SK-N-SH treated with all-trans-retinoic acid at 6 μM for 48 hours (cell line): ENCODE data around the gene NUP205.

ENCODE experiments used
- BACH2 ChIP-seq: fragments of 250-450 bp; sonication (Bioruptor Pico); IDR thresholded peaks from 2 replicates; pipeline ENCODE4 v1.9.0; 2021; ENCODE audit warnings: mild to moderate bottlenecking, borderline replicate concordance
- GLIS3 ChIP-seq: fragments of 250-450 bp; sonication (Bioruptor Pico); IDR thresholded peaks from 2 replicates; pipeline ENCODE4 v1.5.0; 2020; ENCODE audit warnings: mild to moderate bottlenecking, moderate library complexity
- PATZ1 ChIP-seq: fragments of 250-450 bp; sonication (Bioruptor Pico); IDR thresholded peaks from 2 replicates; pipeline ENCODE4 v1.8.0; 2020; ENCODE audit warnings: mild to moderate bottlenecking, moderate library complexity, borderline replicate concordance
- ZNF565 ChIP-seq: fragments of 450-650 bp; formaldehyde crosslinking; conservative IDR thresholded peaks from 2 replicates; pipeline ENCODE4 v1.5.0; 2020; ENCODE audit warnings: low read depth, mild to moderate bottlenecking, moderate library complexity
- TF ChIP-seq, protein P1 (sequence below): fragments of 250-450 bp; sonication (Bioruptor Pico); IDR thresholded peaks from 2 replicates; pipeline ENCODE4 v1.5.1; 2020; ENCODE audit warnings: low read depth, mild to moderate bottlenecking, moderate library complexity

DNA sequence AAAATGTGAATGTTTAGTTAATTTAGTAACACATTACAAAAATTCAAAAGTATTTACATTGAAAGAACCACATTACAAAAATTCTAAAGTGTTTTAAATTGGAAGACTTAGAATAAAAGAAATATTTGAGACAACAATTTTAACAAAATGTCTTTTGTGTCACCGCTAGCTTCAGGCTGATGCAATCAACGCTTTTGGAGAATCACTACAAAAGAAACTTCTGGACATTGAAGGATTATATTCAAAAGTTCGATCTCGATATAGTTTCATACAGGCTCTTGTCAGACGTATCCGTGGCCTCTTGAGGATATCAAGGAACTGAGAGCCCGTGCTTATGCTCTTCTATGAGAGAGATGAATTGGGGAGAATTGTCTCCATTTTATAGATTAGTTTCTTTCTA is 90.5 kb downstream of the NUP205 start:
- TF ChIP-seq, protein P1, sequence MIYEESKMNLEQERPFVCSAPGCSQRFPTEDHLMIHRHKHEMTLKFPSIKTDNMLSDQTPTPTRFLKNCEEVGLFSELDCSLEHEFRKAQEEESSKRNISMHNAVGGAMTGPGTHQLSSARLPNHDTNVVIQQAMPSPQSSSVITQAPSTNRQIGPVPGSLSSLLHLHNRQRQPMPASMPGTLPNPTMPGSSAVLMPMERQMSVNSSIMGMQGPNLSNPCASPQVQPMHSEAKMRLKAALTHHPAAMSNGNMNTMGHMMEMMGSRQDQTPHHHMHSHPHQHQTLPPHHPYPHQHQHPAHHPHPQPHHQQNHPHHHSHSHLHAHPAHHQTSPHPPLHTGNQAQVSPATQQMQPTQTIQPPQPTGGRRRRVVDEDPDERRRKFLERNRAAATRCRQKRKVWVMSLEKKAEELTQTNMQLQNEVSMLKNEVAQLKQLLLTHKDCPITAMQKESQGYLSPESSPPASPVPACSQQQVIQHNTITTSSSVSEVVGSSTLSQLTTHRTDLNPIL (CRISPR knock-in tag) = no peak
- TF ChIP-seq ZNF565 = no peak
- no peak for TF ChIP-seq PATZ1 (CRISPR knock-in tag)
- no peak for TF ChIP-seq GLIS3 (CRISPR knock-in tag)
- TF ChIP-seq BACH2 (CRISPR knock-in tag) = no peak
